DLD1 (cell line): ENCODE data around the gene ASPG.

Experiments
- in situ Hi-C: cut with HindIII; loops from 2 replicates; pipeline ENCODE4 v1.10.0; 2017; ENCODE audit warnings: low sequenced_read_pairs

ASPG gene

GRCh38 chr14:104103446-104104075, 18.1 kb downstream of the ASPG start:
- in situ Hi-C loops = no loop called here

- in situ Hi-C loops = no loop called here
Observed at GRCh38 chr14:104104076-104104901, 18.8 kb downstream of the ASPG start.

GRCh38 chr14:104105071-104105821, 19.7 kb downstream of the ASPG start:
- in situ Hi-C loops = no loop called here

- in situ Hi-C loops = no loop called here
Observed at GRCh38 chr14:104105822-104106470, 20.4 kb downstream of the ASPG start.

- in situ Hi-C loops = no loop called here
Observed at GRCh38 chr14:104106471-104106991, 21.0 kb downstream of the ASPG start.

- in situ Hi-C loops = no loop called here
Observed at GRCh38 chr14:104107101-104107581, 21.6 kb downstream of the ASPG start.

- in situ Hi-C loops = no loop called here
Observed at GRCh38 chr14:104107611-104108569, 22.4 kb downstream of the ASPG start.

- in situ Hi-C loops = no loop called here
Observed at GRCh38 chr14:104108570-104109541, 23.4 kb downstream of the ASPG start.

- in situ Hi-C loops = no loop called here
Observed at GRCh38 chr14:104109731-104110361, 24.3 kb downstream of the ASPG start.

- in situ Hi-C loops = no loop called here
Observed at GRCh38 chr14:104110491-104111209, 25.1 kb downstream of the ASPG start.

- in situ Hi-C loops = no loop called here
Observed at GRCh38 chr14:104111301-104112112, 26.0 kb downstream of the ASPG start.

GRCh38 chr14:104112113-104112505, 26.6 kb downstream of the ASPG start:
- in situ Hi-C loops = no loop called here

GRCh38 chr14:104112609-104113571, 27.4 kb downstream of the ASPG start:
- in situ Hi-C loops = no loop called here

GRCh38 chr14:104113631-104114420, 28.3 kb downstream of the ASPG start:
- in situ Hi-C loops = no loop called here
